ENCODE data around the gene OPCML. TPM values are rescaled to one million over a fixed set of nuclear protein-coding genes. Genes with fewer than 3 reads are reported as not detected.

OPCML gene
- total RNA-seq, 4 donors from 2014 or later: 0.15 TPM; not detected in 3

DNA sequence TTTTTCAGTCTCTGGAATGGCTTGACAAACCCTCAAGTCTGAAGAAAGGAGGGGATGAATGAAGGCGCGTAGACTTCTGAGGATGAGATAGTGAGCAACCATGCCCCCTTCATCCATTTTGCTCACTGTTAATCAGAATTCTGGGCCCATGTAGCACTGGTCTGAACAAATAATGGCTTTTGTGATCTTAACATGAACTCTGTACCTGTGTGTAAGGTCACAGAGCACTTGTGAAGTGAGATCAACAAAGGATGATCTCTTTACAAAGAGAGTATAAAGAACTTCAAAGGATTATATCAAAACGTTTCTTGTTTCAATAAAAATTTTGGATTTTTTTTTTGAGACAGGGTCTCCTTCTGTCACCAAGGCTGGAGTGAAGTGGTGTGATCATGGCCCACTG is 976.7 kb downstream of the OPCML start:
- H3K27ac ChIP-seq: no peak overlapping the region
- H3K36me3 ChIP-seq: no peaks in the 10 kb centered on the region
- WGBS: 87% methylated on average over 3 of the region's 3 CpGs
- DNase-seq (ENCODE audit: low spot score in 2 of 2): no peak
- TF ChIP-seq, protein P1, sequence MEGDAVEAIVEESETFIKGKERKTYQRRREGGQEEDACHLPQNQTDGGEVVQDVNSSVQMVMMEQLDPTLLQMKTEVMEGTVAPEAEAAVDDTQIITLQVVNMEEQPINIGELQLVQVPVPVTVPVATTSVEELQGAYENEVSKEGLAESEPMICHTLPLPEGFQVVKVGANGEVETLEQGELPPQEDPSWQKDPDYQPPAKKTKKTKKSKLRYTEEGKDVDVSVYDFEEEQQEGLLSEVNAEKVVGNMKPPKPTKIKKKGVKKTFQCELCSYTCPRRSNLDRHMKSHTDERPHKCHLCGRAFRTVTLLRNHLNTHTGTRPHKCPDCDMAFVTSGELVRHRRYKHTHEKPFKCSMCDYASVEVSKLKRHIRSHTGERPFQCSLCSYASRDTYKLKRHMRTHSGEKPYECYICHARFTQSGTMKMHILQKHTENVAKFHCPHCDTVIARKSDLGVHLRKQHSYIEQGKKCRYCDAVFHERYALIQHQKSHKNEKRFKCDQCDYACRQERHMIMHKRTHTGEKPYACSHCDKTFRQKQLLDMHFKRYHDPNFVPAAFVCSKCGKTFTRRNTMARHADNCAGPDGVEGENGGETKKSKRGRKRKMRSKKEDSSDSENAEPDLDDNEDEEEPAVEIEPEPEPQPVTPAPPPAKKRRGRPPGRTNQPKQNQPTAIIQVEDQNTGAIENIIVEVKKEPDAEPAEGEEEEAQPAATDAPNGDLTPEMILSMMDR (IDR thresholded peaks at IDR 0.05): no peak
- no peak for TF ChIP-seq POLR2A (IDR thresholded peaks at IDR 0.05)
- no peak for TF ChIP-seq EP300 (IDR thresholded peaks at IDR 0.05)
- TF ChIP-seq POLR2AphosphoS5 (IDR thresholded peaks at IDR 0.05): no peak
- H3K27me3 ChIP-seq: no peaks in the 10 kb centered on the region
- no peak overlapping the region for H3K4me3 ChIP-seq
- no peaks in the 10 kb centered on the region for H3K4me1 ChIP-seq
- peaks cover 8% of the 10 kb centered on the region for H3K9me3 ChIP-seq

DNA sequence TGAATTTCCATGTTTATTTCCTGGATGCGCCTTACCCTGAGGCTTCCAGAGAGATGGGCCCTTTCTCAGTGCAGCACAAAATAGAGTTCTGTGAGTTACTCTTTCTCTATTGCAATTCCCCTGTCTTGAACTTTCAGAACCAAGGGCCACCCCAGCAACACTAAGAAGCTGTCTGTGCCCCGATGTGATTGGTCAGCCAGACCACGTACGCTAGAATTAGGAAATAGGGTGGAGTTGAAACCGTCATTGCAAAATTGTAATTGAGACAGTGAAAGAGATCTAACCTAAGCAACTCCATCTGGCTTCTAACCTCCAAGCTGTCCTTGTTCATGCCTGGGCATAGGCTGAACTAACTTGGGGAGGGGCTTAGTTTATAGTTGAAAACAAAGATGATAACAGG is 981.3 kb downstream of the OPCML start:
- DNase-seq (ENCODE audit: low spot score in 2 of 2): no peak
- TF ChIP-seq EP300 (IDR thresholded peaks at IDR 0.05): no peak
- TF ChIP-seq POLR2AphosphoS5 (IDR thresholded peaks at IDR 0.05): no peak
- no peak for TF ChIP-seq POLR2A (IDR thresholded peaks at IDR 0.05)
- TF ChIP-seq, protein P1 (IDR thresholded peaks at IDR 0.05): no peak
- Histone ChIP-seq H3K9me3 (peaks cover 8% of the 10 kb centered on the region), H3K27me3 (no peaks in the 10 kb centered on the region), H3K4me1 (no peaks in the 10 kb centered on the region), H3K27ac (no peak overlapping the region), H3K4me3 (no peak overlapping the region), H3K36me3 (no peaks in the 10 kb centered on the region)
- 84% methylated on average over 5 of the region's 5 CpGs for WGBS

DNA sequence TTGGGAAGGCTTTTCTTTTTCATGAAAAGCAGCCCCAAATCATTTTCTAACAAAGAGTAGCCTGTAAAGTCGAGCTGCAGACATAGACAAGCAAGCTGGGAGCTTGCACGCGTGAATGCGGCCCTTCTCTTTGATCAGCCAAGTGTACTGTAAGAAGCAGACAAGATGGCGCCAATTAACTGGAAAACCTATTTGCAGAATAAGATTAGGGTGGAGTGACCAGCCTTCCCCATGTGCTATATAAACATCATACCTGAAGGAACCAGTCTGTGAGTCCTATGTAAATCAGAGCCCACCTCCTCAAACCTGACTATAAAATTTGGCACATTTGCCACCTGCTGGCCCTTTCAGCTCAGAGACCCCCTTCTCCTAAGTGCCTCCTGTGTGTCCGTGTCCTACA is 982.7 kb downstream of the OPCML start:
- no peaks in the 10 kb centered on the region for H3K36me3 ChIP-seq
- H3K9me3 ChIP-seq: peaks cover 8% of the 10 kb centered on the region
- no peaks in the 10 kb centered on the region for H3K4me1 ChIP-seq
- no peak for TF ChIP-seq POLR2A (IDR thresholded peaks at IDR 0.05)
- TF ChIP-seq POLR2AphosphoS5 (IDR thresholded peaks at IDR 0.05): no peak
- TF ChIP-seq, protein P1 (IDR thresholded peaks at IDR 0.05): no peak
- no peak for TF ChIP-seq EP300 (IDR thresholded peaks at IDR 0.05)
- H3K4me3 ChIP-seq: no peak overlapping the region
- WGBS: 94% methylated on average over 6 of the region's 6 CpGs
- H3K27me3 ChIP-seq: no peaks in the 10 kb centered on the region
- DNase-seq (ENCODE audit: low spot score in 2 of 2): no peak
- no peak overlapping the region for H3K27ac ChIP-seq

DNA sequence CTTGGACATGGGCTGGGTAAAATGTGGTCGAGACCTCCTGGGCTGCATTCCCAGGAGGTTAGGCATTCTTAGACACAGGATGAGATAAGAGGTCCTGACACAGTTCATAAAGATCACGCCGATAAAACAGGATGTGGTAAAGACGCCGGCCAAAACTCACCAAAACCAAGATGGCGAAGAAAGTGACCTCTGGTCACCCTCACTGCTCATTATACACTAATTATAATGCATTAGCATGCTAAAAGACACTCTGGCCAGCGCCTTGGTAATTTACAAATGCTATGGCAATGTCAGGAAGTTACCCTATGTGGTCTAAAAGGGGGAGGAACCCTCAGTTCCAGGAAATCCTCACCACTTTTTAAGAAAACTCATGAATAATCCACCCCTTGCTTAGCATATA is 983.3 kb downstream of the OPCML start:
- no peaks in the 10 kb centered on the region for H3K4me1 ChIP-seq
- H3K4me3 ChIP-seq: no peak overlapping the region
- WGBS: 73% methylated on average over 7 of the region's 7 CpGs
- DNase-seq (ENCODE audit: low spot score in 2 of 2): no peak
- no peaks in the 10 kb centered on the region for H3K27me3 ChIP-seq
- TF ChIP-seq EP300 (IDR thresholded peaks at IDR 0.05) (no peak), POLR2A (IDR thresholded peaks at IDR 0.05) (no peak), POLR2AphosphoS5 (IDR thresholded peaks at IDR 0.05) (no peak)
- TF ChIP-seq, protein P1 (IDR thresholded peaks at IDR 0.05): no peak
- H3K36me3 ChIP-seq: no peaks in the 10 kb centered on the region
- H3K9me3 ChIP-seq: peaks cover 8% of the 10 kb centered on the region
- H3K27ac ChIP-seq: no peak overlapping the region

DNA sequence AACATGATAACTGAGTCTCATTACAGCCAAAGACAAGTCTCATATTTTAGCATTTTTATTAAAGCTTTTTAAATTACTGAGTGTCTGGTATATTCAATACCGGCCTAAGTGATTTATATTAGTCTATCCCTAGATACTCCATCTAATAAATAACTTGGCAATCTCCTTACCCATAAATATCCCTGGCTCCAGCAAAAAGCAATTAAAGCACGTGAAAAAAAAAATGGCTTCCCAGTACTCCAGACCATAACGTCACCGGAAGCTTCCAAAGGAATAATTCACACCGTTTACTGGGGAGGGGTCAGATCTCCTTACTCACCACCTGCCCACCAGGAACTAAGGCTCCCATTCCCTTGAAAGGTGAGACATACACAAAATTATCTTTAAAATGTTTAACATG is 988.3 kb downstream of the OPCML start:
- Histone ChIP-seq H3K27ac (no peak overlapping the region), H3K4me1 (no peaks in the 10 kb centered on the region), H3K36me3 (no peaks in the 10 kb centered on the region), H3K27me3 (no peaks in the 10 kb centered on the region), H3K9me3 (no peaks in the 10 kb centered on the region), H3K4me3 (no peak overlapping the region)
- 67% methylated on average over 5 of the region's 5 CpGs for WGBS
- TF ChIP-seq, protein P1 (IDR thresholded peaks at IDR 0.05): no peak
- TF ChIP-seq EP300 (IDR thresholded peaks at IDR 0.05): no peak
- no peak for TF ChIP-seq POLR2A (IDR thresholded peaks at IDR 0.05)
- no peak for TF ChIP-seq POLR2AphosphoS5 (IDR thresholded peaks at IDR 0.05)
- DNase-seq (ENCODE audit: low spot score in 2 of 2): no peak

All from suprapubic skin (tissue), 4 donors.